GM12874 (cell line): Measurements from ENCODE around the gene SPATA9.

Experiments used
- CTCF ChIP-seq: IDR thresholded peaks from 2 replicates; pipeline ENCODE4 v1.5.1; 2011; ENCODE audit warnings: low read depth, mild to moderate bottlenecking, control low read depth, low read length, moderate library complexity; ENCODE audit not compliant: insufficient read depth

Gene SPATA9

GRCh38 chr5:95649842-95650620 lies 32.8 kb downstream of the SPATA9 start:
- no peak for TF ChIP-seq CTCF

- TF ChIP-seq CTCF, result no peak
Measured at GRCh38 chr5:95649274-95649673, 33.5 kb downstream of the SPATA9 start.

GRCh38 chr5:95647886-95648860 lies 34.6 kb downstream of the SPATA9 start:
- no peak for TF ChIP-seq CTCF

- no peak for TF ChIP-seq CTCF
Measured at GRCh38 chr5:95646569-95647431, 36.0 kb downstream of the SPATA9 start, which contains the start of gene RFESD. Gene RFESD, plus strand, starts transcription at chr5:95646777. Its CDS starts 5,495 bp downstream, at chr5:95652272.

GRCh38 chr5:95644351-95645042 lies 38.3 kb downstream of the SPATA9 start:
- TF ChIP-seq CTCF, result peak; percentile 66

- no peak for TF ChIP-seq CTCF
Measured at GRCh38 chr5:95643152-95643551, 39.6 kb downstream of the SPATA9 start.
